Stimulated activated CD8-positive, alpha-beta memory T cell treated with anti-CD3 and anti-CD28 coated beads, Interleukin-15, amount 100 ng/mL, for 4 hours (primary cell): ENCODE results near the gene GRB2.
A peak's percentile ranks its signal among the peaks of the same experiment; 100 is the strongest.
"Not testable (repeated sequence)": the region's sequence is repeated elsewhere in the genome, so short reads cannot be mapped to it uniquely, and the experiment has no call there.

Experiments
- DNase-seq, 2 donors: peaks; one replicate each; pipeline ENCODE4 v3.0.0-alpha.2; 2020; ENCODE audit warnings: low read depth in 2 of 2

GRB2 gene

DNA sequence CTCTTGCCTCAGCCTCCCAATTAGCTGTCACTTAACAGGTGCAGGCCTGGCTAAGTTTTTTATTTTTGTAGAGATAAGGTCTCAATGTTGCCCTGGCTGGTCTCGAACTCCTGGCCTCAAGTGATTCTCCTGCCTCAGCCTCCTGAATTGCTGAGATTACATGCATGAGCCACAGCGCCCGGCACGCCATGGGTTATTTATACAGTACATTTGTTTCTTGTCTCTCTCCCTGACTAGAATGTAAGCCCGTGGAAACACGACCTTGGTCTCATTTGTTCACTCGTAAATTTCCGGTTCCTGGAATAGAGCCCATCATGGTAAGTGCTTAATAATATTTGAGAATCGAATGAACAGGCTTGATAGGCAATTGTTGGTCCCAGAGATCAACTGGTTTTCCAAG is 118.3 kb downstream of the GRB2 start:
- DNase-seq = no peak

DNA sequence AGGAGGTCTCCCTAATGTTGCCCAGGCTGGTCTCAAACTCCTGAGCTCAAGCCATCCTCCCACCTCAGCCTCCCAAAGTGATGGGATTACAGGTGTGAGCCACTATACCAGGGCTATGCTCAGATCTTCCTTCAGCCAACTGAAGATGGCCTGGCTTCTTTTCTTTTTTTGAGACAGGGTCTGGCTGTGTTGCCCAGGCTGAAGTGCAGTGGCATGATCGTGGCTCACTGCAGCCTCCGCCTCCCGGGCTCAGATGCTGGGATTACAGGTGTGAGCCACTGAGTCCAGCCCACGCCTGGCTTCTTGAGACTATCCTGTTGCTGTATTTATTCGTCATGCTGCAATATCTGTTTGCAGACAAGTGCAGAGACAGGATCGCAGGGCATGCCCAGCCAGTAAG is 120.4 kb downstream of the GRB2 start:
- DNase-seq = no peak

DNA sequence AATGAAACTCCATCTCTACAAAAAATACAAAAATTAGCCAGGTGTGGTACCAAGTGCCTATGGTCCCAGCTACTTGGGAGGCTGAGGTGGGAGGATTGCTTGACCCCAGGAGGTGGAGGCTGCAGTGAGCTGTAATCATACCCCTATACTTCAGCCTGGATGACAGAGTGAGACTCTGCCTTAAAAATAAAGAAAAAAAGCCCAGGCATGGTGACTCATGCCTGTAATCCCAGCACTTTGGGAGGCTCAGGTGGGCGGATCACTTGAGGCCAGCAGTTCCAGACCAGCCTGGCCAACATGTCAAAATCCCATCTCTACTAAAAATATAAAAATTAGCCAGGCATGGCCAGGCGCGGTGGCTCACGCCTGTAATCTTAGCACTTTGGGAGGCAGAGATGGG is 125.3 kb downstream of the GRB2 start:
- DNase-seq = not testable (repeated sequence)

DNA sequence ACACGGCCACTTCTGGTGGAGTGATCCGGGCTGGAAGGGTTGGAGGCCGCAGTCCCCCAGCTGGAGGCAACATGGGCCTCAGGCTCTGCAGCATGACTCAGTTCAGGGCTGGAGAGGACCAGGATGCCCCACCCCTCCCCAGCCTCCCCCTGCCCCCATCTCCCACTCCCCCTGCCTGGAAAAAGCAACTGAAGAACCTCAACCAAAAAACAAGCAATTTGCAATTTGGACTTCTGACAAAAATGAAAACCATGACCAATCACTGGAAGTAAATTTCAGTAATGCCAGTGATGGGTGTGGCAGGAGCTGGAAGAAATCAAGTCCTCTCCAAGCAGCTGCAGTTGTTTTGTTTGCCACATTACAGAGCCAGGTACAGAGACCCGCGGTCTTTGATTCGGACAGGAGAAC is 127.8 kb downstream of the GRB2 start:
- DNase-seq = no peak

DNA sequence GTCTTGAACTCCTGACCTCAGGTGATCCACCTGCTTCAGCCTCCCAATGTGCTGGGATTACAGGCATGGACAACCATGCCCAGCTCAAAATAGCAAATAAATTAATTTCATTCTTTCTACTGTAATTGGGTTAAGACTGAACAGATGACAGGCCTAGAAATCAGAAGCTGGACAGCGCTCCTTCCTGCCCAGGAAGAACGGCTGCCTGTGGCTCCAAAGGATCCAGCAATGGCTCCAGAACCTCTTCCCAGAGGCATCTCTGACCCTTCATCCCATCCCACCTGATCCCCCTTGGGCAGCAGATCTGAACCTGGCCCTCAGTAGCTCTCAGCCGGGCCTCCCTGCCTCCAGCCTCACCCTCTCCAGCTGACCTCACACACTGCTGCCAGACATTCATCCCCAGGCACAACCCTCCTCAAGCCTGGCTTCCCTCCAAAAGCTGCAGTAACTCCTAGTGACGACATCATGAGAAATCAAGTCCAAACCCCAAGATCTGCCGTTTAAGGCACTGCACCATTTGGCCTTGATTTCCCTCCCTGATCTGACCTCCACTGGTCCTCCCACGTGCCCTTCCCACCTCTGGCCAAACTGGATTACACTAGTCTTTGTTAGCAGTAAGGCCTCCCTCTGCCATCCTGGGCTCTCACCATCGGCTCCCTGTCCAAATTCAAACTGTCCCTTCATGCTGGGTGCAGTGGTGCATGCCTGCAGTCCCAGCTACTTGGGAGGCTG is 131.3 kb downstream of the GRB2 start:
- no peak for DNase-seq

DNA sequence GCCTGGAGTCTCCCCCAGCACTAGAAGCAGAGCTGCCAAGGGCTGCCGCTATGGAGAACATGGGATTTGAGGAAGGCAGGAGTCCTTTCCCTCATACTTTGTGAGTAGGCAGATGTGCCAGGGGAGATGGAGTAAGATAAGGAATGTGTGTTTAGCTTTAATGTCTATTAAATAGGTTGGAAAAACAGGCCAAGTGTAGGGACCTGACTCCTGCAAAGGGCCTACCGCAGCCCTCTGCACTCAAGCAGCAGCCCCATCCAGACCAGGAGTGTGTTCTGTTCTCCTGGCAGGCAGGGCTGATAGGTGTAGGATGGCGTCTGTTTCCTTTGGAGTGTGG is 132.7 kb downstream of the GRB2 start:
- no peak for DNase-seq

DNA sequence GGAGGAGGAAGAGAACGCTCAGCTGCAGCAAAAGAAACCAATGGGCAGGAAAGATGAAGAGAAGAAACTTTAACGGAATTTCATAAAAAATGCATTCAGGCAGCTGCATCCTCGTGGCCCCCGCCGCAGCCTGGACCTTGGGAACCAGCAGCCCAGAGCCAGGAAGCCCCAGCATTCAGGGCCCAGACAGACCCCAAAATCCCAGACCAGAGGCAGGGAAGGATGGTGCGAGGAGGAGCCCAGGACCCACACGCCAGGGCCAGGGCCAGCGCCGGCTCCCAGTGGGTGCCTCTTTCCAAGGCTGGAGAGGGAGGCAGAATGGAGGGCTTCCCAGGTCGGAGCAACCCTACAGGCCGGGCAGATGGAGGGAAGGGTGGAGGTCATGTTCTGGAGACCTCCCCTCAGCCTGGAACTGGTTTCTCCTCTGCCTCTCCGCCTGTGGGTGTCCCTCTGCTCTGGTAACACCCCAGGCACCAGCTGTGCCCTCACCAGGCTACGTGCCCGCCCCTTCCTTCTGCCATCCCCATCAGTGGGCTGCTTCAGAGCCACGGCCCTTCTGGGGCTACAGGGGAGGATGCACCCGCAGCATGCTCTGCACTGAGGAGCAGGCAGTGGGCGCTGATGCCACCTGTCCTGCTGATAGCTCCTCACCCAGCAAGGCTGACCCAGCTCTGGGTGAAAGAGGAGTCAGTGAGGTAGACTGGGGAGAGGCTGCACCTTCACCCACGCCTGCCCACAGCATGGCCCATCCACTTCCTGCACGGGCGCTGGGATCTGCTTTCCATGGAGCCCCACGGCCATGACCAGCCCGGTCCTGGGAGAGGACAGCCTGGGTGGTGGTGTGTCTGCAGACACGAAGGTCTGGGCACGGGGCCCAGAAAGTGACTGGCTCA is 133.3 kb downstream of the GRB2 start:
- DNase-seq = no peak

DNA sequence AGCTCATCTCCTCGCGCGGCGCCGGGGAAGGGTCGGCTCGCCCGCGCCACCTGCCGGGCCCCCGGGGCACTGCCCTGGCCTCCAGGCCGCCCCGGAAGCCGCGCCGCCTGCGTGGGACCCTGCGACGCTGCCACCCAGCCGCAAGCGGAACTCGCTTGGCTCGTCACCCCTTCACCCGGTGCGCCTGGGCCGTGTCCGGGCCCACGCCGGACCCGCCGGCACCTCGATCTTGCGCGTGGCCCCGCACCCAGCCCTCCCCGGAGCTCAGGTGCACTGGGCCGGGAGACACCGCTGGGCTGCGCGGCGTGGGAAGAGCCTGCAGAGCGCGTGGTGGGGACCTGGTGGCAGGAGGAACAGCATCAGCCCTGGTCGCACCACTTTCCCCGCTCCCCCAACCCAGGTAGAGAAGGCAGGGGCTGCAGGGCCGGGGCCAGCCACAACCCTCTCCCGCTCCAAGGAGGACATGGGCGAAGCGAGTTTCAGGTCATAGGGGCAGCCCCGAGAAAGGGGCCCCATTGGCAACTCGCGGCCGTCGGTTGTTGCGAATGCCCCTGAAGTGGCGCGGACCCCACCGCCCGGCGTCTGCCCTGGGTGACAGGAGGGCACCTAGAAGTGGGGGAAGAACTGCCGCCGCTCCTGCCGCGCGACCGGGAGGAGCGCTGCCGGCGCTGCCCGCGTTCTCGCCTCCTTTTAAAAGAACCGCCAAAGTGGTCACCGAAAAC is 134.1 kb downstream of the GRB2 start:
- peak; percentile 70 to 84 for DNase-seq

DNA sequence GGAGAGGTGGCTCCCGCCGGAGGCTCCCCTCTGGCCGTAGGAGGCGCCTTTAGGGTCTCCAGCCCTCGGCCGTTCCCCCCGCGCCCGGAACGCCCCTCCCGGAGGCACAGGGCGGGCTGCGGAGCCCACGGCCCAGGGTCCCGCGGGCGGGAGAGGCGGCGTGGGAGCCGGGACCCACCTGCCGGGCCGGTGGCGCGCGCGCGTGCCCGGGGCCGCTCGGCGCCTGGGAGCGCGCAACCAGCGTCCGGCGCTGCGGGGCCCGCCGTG is 134.6 kb downstream of the GRB2 start, which contains the start of gene MIF4GD:
TSS of gene MIF4GD (minus strand) at position 266 of the 267 bp plus-strand sequence. CDS start 1,036 bp downstream, outside the sequence.
- no peak for DNase-seq

DNA sequence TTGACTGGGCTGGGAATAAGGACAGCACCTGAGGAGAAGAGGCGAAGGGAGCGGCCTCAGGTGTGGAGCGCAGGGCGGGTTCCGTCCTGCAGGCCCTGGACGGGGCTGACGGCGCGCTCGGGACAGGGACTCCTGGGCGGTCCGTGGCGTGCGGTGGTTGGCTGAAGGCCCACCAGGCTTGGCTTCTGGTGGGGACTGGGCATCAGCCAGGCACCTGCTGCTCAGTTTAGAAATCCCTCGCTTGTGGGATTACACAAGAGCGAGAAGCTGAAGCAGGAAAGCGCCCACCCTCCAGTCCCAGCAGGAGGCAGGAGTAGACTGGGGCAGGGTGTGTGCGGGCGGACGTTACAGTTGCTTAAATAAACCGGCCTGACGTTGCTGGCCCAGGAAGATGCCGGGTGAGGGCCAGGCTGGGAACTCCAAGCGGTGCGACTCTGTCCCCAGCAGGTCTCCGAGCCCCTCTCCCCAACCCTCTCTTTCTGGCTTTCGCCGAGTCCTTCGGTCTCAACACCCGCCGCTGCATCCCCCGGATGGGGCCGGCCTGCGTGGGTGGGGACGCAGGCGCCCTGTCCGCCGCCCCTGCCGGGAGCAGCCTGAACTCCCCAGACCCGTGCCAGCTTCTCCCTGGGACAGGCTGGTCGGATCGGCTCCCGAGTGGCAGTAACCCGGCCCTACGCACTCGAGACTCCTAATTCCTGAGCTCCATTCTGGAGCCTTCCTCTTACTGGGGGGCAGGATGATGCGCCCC is 135.1 kb downstream of the GRB2 start:
- DNase-seq = peak; percentile 12 to 35

DNA sequence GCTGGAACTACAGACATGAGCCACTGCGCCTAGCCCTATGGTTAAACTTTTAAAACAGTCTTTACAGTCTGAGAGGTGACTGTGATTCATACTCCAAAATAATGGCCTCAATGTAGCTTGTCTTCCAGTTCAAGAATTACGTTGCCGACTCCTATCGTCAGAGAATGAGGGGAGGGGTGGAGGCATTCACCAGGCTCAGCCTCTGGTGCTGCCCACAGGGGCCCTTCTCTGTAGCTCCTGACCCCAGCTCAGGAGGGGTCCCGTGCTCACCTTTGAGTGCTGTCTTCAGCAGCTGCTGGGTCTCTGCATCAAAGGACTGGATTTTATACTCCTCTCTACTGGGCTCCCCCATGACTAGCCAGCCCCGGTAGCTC is 135.6 kb downstream of the GRB2 start:
- DNase-seq = no peak
